ENCODE measurements around the gene CAMK2B.

CAMK2B gene

DNA sequence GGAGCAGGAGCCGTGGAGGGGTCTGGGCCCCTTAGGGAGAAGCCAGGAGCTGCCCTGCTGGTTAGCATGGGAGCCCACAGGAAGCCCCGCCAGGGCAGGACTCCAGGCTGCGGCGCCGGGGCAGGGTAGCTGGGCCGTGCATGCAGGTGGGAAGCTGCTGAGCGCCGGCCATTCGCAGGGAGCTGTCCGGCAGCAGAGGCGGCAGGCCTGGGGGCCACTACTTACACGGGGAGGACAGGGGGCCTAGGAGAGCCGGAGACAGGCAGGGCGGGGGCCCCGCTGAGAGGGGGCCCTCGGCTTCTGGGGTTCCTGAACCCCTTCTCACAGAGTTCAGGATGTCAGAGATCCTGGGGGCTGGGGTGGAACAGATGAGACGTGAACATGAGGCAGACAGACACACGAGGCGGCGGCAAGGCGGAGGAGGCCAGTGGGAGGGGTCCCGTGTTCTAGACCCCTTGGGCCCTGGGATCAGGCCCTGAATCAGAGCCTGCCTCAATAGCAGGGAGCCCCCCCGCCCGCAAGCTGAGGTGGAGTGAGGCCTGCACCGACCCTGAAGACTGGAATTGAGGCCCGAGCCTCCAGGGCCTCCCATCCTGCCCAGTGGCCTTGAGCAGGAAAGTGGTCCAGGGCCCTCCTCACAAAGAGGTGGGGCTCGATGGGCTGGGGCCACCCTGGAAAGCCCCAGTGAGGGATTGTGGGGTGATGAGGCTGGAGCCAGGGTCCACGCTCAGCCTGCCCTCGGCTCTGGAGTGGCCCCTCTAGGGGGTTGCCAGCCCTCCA is 96.6 kb downstream of the CAMK2B start:
- DNase-seq, result no peak

DNA sequence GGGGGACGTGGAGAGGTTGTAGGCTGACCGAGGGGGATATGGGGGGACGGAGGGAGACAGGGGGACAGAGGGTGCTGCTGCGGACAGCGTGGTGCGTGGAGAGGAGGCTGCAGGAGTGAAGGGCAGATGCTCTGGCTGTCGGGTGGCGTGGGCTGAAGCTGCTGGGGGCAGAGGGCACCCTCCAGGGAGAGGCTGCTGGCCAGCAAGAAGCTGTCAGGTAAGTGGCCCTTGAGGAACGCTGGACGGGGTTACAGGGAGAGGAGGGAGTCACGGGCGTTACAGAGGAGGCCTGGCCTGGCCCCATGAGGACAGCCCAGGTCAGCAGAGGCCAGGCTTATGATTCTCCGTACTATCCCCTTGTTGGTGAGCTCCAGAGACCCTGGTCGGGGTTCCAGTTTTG is 97.5 kb downstream of the CAMK2B start:
- no peak for DNase-seq

DNA sequence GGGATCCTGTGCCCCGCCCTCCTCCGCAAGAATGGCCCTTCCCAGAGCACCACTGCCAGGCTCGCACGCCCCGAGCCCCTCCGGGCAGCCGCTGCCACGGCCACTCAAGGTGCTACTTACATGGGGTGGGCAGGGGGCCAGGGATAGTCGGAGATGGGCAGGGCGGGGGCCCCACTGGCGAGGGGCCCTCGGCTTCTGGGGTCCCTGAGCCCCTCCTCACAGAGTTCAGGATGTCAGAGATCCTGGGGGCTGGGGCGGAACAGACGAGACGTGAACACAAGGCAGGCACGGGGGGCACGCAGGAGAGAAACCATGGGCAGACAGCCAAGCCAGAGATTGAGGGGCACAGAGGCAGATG is 99.0 kb downstream of the CAMK2B start:
- DNase-seq, result no peak

DNA sequence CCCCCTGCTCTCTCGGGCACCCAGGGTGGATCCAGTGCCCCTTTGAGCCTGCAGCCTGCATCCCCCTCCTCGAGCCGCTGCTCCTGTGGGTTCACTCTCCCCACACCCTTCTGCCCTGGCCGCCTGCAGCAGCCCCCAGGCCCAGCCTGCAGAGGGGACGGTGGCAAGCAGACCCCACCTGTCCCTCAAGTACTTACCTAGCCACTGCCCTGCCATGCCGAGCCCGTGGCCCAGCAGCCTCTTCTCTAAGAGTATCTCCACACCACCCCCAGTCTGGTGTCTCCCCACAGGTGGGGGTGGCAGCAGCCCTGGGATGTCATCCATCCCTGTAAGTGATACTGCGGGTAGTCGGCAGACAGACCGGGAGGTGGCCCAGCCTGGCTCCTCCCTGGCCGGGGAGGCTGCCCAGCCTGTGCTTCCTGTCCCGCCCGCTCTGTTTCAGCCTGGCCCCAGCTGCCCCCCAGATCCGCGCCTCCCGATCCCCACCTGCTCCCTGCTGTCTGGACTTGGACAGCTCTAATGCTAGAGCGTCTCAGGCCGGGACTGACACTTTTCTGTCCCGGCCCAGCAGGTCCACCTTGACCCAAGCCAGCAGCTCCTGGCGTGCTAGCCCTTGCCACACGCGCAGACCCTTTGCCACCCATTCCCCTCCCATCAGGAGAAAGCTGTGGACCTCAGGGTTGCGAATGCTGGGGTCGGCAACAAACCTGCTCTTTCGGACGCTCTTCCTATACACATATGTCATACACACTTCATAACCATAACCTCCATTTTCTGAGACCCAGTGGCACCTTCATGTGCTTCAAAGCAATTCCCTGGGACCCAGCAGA is 99.6 kb downstream of the CAMK2B start:
- peak; percentile 60 for DNase-seq

DNA sequence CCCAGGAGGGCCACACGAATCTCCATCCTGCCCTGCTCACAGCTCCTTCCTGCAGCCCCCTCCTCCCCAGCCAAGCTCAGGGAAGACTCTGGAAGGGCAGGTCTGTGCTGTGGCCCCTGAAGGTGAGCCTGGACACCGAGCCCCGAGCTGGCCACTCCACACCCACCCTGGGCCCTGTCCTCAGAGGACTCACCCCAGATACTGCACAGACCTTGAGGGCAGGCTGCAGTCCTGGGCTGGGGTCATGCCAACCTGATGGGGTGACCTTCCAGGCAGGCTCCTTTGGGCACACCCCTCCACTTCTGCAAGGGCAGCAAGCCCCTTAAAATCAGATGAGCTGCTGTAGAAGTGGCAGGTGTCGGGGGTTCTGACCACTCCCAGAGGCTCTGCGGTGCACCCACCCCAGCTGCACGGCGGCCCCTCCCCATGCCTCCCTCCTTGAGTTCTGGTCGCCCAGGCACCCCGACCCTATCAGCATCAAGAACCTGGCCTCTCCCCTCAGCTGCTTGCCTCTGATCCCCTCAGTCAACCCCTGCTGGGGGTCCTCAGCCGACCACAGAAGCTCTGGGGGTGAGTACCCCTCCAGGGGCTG is 100.3 kb downstream of the CAMK2B start:
- DNase-seq, result no peak

DNA sequence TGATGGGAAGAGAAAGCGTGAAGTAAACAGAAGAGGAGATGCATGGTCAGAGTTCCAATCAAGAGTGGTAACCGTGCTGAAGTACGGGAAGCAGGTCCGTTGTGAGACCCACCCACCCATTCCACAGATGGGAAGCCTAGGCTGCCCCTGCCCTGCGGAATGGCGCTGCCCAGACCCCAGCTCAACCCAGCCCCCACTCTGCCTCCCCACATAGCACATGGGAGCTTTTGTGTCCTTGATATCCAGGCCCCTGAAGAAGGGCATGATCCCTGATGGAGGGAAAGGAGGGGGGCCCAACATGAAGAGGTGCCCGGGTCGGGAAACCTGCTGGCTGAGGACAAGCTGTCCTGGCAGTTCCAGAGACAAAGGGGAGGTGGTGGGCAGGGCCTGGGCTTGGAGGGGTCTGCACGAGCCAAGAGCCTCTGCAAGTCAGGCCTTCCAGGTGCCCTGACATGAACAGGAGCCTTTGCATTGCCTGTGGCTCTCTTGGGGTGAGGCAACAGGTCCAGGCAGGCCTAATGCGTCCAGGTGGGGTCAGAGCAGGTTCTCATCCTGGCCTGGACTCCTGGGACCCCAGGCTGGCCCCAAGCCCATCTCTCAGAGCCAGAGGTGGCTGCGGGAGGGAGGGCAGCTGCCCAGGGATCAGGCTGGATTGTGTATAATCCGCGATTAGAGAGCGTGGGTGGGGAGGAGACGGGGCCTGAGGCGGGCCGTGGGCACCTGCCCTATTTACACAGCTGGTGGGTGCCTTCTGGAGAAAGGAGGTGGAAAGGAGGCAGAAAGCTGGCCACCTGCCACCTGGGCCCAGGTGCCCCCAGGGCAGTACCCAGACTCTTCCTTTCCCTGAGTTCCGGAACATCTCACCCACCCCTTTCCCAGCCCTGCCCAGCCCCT is 101.1 kb downstream of the CAMK2B start:
- no peak for DNase-seq

DNA sequence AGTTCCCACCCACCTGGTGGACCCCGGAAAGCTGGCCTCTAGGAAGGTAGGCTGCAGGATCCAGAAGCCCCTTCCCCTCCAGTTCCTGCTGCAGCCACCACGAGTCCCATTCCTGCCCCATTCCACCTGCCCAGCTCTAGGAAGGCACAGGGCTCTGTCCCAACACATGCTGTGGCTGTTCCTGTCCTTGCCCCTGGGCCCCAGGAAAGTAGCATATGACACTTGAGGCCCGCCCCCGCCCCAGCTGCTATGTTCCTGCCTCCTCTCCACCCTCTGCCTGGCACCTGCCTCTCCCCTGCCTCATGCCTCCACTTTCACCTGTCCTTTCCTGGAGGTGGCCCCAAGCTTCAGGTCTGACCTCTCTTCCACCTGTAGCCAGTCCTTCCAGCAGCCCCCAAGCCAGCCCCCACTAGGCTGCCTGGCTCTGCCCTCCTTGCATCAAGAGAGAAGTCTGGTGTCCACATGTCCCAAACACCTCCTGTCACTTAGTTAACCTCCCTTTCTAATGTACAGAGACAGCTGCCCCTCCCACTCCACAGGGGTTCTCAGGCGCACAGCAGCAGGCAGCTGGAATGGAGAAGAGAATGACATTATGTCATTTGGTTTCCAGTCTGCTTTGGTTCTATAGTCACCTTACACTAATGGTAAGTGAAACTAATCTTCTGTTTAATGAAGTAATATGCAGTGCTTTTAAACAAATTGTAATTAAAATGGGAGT is 101.9 kb downstream of the CAMK2B start:
- DNase-seq, result no peak

DNA sequence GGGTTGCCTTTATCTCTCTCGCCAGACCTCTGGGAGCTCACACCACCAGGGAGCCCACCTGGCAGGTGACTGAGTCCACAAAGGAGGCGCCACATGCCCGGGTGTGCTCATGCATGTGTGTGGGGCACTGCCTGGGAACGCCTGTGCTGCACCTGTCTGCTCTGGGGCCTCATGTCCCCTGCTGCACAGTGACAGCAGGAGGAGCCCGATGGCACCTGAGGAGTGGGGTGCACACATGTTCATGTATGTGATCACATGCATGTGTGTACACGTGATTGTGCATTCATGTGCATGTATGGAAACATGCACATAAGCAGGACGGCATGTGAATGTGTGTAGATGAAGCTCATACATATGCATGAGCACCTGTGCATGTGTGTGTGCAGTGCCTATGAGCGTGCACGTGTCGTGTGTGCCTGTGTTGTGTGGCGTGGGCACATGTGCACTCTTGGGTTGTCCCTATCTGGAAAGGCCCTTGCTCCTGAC is 102.6 kb downstream of the CAMK2B start:
- no peak for DNase-seq

DNA sequence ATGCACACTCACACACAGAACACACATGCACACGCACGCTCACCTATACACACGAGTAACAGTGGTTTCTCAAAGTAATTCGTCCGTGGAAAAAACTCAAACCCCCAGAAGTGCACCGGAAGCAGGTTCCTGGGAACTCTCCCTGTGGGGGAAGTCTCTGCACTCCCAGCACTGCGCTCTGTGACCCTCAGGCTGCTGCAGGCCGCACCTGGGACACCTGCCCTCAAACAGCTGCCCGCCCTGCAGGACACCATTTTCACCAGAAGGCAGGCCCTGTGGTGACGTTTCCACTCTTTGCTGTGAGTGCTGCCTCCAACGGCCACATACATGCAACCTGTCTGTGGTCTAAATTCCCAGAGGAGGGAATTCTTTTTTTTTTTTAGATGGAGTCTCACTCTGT is 103.3 kb downstream of the CAMK2B start:
- DNase-seq, result no peak

DNA sequence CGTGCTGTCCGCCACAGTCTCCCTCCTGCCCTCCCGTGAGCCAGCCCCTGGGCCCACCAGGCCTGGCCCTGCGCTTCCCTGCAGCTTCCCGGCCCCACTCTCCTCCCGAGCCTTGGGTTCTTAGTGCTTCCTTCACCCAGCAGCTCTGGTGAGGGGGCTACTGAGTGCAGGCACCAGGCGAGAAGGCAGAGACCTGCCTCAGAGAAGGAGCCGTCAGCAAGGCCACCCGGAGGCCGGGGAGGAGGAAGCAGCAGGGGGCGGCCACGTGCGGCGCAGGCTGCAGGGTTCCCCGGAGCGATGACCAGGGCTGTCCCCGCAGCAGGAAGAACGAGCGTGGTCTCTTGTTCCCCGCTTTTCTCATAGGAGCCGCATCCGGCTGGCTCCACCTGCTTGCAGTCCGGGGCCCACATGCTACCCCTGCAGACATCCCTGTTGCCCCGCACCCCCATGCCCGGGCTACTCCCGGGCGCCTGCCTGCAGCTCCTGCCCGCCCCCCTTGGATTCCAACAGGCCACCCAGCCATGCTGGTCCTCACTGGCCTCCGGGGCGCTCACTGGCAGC is 104.1 kb downstream of the CAMK2B start:
- no peak for DNase-seq

DNA sequence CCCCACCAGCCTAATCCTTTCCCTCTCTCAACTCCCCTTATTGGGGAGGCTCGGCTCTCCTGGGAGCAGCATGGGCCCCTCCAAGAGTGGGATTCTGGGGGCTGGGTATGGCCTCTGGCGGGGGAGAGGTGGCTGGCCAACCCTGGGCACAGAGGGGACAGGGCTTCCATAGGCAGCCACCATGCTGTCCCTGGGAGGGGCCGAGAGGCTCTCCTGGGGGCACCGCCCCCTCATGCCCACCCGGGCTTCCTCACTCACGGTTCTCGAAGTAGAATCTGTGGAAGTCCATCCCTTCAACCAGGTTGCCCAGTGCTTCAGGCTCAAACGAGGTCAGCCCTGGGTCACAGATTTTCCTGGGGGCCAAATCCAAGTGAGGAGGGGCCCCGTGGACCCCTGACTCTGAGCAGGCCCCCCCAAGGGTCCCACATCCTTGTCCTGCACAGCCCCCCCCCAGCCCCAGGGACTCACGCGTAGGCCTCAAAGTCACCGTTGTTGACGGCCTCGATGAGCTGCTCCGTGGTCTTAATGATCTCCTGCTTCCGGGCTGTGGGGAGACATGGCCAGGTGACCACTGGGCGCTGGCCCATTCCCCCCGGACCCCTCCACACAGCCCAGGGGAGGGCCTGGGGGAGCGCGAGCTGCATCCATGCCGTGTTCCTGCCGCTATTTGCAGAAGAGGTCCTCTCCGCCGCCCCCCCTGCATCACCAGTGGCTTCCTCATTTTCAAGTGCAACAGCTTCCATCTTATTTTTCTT is 104.9 kb downstream of the CAMK2B start:
- DNase-seq, result no peak

DNA sequence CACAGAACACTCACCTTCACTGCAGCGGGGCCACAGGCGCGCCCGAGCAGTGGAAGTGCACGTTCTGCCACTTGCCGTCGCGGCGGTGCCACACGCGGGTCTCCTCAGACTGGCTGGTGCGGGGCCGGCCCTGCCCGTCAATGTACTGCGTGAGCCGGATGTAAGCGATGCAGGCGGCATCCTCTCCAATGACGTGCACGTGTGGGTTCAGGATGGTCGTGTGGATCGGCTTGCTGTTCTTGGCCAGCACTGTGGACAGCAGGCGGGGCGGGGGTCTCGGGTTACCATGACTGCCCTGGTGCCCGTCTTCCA is 105.4 kb downstream of the CAMK2B start:
- no peak for DNase-seq

DNA sequence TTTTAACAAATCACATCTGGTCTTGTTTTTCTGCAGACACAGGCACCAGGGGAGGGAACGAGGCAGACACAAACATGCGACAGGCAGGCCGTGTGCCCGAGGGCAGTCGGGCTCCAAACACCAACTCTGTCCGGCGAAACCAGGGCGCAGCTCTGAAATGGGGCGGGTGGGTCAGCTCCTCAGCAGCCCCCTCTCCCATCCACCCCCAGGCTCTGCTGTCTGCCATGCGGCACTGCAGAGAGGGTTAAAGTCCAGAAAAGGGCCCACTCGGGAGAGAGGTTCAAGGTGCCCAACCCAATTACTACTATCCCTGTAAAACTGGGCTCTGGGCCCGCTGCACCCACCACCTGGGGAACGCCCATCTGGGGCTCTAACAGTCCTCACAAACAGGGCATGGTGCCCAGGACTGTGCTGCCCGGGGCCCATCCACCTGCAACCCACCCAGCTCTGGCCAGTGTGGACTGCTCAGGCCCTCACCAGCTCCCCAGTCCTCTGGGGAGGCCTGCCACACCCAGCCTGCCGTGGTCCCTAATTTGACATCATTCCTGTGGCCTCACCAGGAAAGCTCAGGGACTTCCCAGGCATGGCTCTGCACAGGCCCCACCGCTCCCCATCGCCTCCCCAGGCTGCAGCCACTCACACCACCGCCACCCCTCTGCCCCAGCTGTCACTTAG is 105.9 kb downstream of the CAMK2B start:
- DNase-seq, result no peak

DNA sequence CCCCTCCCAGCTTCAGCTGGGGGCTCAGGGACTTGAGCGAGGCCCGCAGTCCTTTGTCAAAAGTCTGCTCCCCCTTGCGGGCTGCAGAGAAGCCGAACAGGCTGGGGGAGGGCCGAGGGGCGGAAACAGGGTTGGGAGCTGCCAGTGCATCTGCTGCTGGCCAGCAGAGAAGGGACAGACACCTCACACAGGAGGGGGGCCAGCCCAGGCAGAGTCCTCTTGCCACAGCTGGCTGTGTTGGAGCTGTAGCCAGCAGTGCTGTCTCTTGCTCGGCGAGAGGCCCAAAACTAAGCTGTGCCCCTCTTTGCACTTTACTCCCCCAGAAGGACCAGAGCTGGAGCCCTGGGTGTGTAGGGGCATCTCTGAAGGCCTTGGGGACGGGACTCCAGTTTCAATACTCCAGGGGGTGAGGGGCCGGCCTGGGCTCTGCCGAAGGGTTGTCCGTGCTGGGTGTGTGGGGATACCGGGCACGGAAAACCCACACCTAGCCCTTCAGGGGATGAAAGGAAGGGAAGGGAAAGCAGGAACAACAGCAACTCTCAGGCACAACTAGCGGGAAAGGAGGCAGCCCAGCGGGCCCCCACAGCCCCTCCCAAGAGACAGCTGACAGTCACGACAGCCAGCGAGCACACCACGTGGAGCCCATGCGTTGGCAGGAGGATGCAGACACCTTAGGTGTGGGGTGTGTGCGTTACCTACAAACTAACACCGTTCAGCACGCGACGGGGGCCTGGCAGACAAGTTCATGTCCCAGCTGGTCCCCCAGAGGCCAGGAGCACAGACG is 106.8 kb downstream of the CAMK2B start:
- peak; percentile 79 for DNase-seq

DNA sequence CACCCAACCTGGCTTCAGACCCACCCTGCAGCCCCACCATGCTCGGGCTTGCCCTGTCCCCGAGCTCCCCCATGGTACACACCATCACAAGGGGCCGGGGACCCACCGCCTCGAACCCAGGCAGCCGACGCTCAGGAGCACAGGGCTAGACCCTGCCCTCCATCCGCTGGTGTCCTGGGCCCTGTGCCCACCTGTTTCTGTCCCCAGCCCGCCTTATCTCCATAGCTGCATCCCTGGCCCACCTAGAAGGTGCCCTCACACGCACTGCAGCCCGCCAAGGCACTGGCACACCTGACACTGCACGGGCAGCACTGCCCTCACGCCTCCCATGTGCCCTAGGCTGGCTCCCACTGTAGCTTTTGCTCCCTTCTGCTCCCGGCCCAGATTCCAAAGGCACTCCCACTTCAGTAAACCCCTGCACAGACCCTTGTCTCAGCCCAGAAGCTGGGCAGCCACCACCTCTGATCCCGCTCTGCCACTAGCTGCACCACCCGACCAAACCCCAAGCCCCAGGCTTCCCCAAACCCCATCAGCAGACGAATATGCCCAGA is 107.5 kb downstream of the CAMK2B start:
- no peak for DNase-seq

DNA sequence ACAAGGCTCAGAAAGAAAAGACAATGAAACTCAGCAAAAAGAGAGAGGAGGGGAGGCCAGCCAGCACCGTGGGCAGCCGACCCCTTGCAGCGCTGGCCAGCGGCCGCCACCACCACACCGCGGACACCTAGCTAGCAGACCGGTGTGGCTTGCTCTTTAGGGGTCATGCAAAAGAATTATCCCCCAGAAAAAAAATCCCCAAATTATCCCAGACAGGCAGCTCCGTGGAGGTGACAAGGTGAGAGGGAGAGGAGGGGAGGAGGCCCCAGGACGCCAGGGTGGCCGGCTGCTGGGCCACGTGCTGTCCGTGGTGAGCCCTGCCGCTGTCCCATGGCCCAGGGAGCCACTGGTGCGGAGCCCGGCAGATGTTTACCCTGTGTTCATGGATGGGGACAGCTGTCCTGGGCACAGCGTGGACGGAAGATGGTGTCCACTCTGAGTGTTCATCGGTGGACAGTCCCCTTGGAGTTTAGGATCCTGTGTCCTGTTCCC is 108.1 kb downstream of the CAMK2B start:
- no peak for DNase-seq

DNA sequence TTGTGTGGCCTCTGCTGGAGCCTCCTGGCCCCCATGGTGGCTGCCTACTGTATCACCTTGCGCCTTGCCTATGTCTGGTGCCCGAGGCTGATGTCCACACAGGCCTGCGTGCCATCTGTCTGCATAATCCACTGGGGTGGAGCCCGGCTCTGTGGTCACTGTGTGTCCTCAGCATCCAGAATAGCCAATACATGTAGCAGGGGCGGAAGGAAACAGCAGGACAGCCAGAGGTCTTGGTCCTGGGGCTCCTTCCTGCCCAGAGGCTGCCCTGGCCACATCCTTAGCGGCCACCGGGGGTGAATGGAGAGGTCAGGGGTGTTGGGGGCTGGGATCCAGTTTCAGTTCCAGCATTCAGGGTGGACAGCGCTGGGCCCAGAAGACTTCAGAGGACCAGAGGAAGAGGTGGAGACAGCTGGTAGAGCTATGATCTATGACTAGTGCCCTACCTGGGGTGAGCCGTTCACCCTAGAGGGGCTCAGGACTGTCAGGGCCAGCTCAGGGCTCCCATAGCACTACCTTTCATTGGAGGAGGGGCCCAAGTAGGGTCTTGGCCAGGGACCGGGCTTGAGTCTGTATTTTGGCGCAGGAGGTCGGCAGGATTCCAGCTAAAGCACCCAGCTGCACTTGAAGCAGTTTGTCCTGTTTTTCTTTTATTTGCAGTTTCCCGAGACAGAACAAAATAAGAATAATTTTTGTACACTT is 108.7 kb downstream of the CAMK2B start:
- no peak for DNase-seq

DNA sequence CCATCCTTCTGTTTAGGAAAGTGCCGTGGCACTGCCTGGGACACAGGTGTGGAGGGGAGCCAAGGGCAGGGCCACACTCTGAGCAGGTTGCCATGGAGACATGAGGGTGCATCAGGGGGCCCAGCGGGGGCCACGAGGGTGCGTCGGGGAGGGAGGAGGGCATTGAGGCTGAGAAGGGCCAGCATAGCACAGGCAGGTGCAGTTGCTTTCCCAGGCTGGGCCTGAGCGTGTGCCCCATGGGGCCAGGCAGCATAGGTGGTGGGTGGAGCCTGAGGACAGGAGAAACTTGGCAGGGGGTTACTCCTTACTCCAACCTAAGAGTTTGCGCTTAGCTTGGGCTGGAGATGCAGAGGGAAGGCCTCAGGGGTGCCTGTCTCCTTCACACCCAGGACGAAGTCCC is 109.4 kb downstream of the CAMK2B start:
- DNase-seq, result no peak

DNA sequence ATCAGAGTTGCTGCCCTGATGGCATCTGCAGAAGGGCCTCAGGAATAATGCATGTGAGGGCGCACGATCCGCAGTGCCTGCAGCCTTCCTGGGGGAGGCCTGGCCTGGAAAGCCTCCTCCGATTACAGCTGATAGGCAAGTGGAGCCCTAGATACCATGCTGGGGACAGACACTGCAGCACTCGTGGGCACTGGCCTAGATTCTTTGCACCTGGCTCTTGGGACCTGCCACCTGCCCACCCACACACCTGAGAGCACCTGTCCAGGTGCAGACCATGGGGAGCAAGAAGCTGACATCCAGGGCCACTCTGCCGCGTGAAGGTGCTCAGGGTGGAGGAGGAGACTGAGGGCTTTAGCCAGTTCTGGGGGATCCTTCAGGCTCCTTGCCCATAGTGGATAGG is 109.9 kb downstream of the CAMK2B start:
- DNase-seq, result no peak
